Stimulated activated CD4-positive, alpha-beta T cell treated with anti-CD3 and anti-CD28 coated beads, Interleukin-1b, Interleukin-23, amount 100 ng/mL, for 48 hours (primary cell): Measurements from ENCODE around the gene PPP3R1.

Experiments used
- DNase-seq: peaks from one replicate; pipeline ENCODE4 v3.0.0-alpha.2; 2020

PPP3R1 gene

DNA sequence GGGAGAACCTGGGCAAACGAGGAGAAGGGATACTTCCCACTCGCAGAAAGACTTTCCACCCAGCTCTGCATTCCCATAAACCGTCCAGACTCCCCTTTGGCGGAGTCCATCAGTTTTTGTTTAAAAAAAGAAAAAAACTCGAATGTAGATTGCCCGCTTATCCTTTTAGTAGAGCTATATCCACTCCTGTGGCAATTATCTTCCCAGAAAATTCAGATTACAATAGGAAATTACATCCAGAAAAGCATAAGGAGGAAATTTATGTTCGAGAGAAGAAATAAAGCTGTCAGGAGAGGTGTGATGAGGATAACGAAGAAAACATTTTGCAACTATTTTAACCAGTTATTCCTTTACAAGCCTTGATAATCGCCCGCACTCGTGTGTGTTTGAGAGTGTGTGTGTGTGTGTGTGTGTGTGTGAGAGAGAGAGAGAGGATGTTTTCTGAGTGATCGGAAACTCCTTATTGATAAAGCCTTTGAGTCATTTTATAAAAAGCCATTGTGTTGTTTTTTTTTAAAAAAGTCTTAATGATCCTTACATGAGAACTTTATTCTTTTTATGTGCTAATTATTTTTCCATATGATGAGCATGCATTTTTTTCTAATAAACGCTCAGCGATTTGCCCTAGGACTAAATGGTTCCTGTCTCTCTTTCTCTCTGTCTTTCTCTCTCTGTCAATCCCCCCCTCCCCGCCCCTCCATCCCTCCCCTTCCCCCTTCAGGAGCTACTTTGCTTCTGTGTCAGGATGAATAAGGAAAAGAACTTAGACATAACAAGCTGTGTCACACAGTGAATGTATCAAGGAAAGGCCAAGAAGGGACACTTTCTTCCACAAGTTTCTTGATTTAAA, 1.1 kb upstream of the PPP3R1 start:
- DNase-seq = no peak

DNA sequence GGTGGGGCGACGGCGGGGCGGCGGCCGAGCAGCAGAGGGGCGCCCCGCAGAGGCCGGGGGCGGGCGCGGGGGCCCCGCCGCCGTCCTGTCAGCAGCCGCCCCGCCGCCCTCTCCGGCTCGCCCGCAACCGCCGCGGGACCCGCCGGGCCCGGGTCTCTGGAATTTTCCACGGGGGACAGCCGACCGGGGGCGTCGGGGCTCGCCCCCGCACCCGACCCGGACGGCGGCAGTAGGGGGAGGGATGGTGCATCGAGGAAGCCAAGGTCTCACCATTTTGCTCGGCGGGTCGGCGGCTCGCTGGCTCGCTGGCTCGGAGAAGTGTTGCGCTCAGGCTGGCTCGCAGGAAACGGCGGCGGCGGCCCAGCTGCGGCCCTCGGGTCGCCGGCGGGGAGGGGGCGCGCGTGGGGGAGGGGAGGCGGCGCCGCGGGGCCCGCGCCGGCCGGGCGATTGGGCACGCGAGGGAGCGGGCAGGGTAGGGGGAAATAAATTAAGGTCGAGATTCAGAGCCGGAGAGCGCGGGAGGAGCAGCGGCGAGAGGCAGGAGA, 405 bp downstream of the PPP3R1 start:
- DNase-seq = peak; percentile 24

DNA sequence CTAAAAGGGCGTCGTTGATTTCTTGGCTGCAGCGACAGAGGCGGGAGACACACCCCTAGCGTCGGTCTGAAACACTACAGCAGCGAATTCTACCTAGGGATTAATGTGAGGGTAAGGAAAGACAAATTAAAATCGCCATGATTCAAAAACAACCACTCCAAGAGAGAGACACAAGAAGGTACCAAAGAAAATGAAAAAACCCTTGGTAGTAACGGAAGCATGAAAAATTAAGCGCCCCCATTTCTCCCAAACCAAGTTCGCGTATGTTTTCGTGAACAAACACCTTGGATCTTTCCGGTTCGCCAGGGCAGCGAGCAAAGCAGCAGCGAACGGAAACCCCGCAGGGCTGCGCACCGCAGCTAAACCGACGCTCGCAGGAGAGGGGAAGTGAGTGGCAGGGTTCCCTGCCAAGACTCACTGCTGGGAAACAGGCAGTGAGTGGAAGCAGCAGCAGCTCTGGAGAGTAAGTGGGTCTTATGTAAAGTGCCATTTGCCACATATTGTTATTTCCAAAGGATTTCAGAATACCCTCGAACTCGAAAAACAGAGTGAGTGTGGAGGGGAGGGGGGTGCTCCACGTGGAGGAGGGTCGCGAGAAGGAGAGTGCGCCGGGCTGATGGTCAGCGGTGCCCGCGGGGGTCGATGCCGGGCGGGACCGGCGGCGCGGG, 1.0 kb downstream of the PPP3R1 start:
- DNase-seq = peak; percentile 78

DNA sequence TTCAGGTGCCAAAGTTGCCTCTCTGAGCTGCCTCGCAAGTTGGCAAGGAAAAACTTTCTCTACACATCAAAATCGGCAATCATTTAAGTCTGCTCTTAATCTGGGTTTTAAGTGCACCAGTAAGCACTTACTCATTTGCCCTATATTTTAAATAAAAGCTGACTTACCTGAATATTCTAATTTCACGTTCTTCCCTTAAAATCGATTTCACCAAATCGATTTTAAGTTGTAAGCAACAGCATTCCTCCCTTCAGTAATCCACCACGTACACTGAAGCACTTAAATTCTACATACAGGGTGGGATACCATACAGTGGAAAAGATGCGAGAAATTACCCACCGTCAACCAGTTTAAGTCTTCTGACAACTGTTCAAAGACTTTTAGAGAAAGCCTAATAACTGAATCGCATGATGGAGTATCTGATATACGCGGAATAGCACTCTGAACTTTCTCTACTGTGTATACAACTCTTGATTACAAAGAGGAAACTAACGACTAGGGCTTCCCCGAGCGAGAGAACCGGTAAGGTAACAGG, 1.6 kb downstream of the PPP3R1 start:
- DNase-seq = no peak

DNA sequence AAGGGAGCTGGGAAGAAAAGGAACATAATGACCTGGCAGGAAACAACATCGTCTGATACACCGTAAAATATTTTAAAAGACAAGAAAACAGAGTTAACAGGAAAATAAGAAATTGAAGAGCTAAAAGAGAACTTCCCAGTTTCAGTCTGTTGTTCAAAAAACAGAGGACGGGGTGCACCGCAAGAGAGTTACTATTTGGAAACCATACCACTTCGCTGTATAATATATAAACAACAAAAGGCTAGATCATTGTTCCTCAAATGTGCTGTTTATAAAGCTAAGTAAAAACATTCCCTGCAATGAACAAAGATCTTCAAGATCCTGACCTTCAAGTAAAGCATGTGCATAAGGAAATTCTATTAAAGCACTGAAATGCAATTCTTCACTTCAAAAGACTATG, 2.1 kb downstream of the PPP3R1 start:
- no peak for DNase-seq

DNA sequence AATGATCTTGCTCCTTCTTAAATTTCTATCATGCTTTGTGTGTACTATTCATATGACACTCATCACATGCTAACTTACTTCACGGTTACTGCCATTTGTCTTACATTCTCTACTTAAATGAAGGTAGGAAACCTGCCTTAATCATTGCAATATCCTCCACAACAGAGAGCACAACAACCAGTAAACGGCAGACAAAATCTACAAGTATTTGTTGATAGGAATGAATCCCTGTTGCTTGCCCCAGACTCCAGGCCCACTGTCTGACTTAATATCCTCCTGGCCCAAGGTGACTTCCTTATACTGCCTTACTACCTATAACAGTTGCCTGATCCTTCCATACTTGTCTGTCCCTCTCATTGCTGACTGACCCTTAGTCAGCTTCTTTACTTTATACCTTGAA, 3.5 kb downstream of the PPP3R1 start:
- DNase-seq = no peak

DNA sequence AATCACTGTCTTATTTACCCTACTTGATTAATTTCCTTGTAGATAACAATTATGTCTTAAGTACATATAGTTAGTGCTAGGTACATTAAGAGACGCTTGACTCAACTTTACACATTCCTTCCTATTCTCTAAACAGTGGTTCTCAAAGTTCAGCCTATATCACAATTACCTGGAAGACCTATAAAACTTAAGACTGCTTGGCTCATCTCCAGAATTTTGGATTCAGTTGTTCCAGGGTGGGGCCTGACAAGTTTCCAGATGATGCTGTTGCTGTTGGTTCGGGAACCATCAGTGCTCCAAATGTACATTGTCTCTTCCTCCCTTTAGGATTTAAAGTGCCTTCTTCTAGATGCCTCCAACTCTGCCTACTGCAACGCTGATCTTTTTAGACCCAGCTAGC, 4.0 kb downstream of the PPP3R1 start:
- DNase-seq = no peak

DNA sequence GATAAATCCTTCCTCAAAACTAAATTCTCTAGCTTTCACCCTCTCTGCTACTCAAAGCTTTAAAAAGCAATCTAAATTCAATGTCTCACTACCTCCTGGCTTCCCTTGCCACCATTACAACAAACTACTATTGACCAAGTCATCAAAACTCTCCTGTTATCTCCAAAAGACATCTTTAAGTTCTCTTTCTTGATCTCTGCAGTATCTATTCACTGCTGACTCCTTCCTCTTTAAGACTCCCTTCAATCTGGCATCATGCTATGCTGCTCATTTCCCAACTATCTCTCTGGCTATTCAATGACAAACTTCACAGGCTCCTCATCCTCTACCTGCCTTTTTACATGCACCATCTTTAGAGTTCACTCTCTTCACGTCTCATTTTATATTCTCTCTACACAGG, 5.9 kb downstream of the PPP3R1 start:
- DNase-seq = no peak

DNA sequence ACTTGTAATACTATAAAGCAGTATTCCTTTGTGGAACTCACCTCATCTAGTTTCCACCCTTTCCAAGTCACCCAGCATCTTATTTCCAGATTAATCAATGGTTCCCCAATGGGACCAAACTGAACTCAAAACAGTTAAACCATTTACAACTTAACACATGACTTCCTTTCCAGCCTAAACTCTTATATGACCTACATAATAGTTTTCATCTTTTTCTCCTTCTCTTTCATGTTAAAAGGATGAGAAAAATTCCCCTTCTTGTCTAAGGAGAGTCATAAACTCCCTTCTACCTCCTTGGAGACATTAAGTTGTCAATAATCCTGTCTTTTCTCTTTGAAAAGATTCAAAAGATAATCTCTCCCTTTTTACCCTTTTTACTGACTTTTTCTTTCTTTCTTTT, 6.7 kb downstream of the PPP3R1 start:
- no peak for DNase-seq

DNA sequence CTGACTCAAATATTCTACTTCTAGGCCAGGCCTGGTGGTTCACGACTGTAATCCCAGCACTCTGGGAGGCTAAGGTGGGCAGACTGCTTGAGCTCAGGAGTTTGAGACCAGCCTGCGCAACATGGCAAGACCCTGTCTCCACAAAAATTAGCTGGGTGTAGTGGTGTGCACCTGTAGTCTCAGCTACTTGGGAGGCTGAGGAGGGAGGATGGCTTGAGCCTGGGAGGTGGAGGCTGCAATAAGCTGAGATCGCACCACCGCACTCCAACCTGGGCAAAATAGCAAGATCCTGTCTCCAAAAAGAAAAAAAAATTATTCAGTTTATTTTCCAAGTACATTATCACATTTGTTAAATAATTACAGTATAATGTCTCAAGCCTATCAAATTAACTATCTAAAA, 7.3 kb downstream of the PPP3R1 start:
- DNase-seq = no peak

DNA sequence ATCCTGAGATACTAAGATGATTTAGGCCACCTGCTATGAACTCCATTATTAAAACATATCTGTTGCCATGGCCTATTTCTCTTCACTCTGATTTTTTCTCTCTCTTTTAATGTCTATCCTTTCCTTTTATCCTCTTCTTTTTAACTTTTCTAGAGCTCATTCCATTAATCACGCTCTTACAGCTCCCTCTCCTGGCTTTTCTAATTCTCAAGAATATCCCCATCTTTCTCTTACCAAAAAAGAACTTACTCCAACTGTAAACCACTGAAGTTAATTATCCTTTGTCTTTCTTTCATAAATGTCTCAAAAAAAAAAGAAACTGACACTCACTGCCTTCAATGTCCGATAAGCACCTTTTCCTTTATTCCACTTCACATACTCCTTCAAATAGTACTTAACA, 7.9 kb downstream of the PPP3R1 start:
- DNase-seq = no peak

DNA sequence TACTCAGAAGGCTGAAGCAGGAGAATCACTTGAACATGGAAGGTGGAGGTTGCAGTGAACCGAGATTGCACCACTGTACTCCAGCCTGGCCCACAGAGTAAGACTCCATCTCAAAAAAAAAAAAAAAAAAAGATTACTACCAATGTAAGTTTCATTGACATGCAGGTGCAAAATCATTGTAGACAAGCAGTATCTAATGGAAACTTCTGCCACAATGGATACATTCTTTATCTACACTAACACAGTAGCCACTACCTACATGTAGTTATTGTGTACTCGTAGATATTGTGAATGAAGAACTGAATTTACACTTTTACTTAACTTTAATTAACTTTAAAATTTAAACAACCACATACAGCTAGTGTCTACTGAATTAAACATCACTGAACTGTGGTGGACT, 10.6 kb downstream of the PPP3R1 start:
- no peak for DNase-seq

DNA sequence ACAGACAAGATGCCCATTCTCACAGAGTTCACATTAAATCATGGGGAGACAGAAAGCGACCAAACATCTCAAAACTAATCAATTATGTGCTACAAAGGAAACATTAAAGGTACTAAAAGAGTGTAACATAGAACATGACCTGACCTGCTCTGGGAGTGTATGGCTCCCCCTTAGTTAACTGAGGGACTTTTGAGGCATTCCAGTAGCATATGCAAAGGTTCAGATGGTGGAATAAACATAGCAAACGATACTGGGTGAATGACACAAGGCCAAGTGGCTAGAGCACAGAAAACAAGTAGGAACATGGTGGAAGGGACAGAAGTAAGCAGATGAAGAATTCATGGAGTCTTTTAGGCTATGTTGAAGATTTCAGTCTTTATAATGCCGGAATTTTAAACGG, 11.9 kb downstream of the PPP3R1 start:
- no peak for DNase-seq

DNA sequence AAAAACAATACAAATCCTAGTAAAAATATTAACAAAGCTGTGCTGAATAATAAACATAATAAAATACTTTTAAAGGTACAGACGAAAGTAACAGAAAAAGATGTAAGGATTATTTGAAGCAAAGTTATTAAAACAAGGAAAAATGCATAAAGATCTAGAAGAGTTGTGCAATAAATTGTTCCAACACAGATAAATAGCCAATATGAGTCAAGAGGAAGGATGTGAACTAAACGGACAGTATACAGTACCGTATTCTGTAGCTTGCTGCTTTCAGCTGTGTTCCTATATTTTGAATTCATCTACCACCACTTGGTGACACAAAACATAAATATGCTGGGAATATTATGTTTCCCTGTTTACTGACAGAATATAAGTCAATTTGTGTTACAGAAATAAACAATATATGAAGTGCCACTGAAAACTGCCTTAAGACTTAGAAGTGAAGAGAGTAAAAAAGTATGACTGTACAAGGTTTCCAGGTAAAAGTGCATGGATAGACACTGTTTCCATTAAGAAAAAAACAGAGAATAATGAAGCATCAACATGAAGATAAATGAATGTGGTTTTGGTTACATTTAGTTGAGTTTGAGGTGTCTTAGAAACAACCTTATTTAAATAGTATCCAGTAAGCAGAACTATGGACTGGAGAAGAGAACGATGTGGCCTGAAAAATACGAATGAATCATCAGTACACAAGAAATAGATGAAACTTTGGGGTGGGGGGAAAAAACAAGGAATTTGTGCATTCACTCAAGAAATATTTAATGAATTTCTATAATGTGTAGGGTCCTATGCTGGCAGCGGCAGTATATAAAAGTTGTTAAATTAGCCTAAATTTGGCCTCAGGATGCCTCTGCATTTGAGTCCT, 13.1 kb downstream of the PPP3R1 start:
- DNase-seq = no peak

DNA sequence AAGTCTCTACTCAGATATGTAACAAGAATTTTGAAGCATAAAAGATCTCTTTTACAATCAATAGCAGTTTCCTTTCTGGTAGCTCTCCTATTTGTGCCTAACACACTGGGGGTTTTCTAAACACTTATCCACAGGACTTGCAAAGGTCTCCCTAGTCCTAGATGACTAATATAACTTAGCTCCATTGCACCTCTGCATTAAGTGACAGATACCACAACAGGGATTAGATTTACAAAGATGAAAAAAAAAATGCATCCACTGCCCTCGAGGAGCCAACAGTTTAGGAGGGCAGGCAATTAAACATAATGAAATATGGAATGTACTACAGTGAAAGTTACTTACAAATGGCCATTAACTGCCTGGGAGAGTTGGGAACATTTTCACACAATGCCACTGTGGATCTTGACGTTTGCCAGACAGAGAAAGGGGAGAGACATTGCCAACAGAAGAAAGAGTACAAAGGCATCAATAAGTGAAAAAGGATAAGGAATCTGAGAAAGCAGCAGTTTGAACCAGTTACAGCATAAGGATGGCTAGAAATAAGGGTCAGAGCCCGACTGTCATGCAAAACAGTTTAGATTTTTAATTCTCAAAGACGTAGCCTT, 14.3 kb downstream of the PPP3R1 start:
- DNase-seq = no peak

DNA sequence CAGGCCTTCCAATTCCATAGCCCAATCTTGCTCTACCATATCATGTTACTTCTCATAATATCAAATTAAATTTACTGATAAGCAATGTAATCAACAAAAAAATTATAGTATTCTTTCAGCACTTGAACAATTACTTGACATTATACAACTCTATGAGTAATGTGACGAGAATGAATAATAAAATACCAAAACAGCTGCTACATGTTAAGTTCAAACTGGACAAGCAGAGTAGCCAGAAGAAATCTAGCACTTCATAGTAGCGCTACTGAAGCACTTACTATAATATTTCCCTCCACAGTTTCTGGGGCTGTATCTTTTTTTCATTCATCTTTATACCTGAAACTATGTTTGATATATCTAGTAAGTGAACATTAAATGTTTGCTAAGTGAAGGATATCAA, 14.9 kb downstream of the PPP3R1 start:
- no peak for DNase-seq

DNA sequence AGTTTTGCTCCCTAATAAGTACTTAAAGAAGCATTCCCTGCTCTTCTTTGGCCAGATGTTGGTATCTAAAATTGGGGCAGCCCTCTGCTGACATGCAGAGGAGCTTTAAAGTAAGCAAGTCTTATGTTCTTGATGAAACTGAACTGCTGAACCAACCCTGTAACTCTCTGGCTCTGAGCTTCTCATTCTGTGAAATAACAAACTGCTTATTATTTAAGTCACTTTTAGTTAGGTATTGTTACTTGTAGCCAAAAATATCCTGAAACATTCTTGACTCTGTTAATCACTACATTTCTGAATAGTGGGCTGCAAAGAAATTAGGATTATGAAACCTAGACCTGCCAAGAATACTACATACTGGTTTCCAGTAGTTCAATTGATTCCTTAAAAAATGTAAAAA, 15.5 kb downstream of the PPP3R1 start:
- no peak for DNase-seq

DNA sequence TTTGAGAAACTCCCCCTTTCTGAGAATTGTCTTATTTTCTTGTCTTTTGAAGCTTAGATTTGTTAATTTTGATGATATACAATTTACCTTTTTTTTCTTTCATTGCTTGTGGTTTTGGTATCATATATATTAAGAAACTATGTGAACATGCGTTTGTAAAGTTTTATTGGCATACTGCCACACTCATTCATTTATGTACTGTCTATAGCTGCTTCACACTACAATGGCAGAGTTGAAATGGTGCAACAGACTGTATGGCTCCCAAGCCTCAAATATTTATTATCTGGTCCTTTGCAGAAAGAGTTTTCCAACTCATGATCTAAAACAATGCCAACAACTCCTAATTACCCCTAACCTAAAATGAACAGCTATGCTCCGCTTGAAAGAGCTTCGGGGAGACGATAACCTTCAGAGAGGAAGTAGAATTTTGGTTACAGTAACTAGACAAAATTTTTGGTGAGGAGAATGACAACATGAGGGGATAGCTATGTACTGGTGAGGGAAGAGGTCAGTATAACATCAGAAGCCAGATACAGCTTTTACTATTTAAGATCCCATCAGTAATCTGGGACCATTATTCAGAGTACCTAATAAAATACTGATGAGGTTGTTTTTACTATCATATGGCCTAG, 16.1 kb downstream of the PPP3R1 start:
- no peak for DNase-seq

DNA sequence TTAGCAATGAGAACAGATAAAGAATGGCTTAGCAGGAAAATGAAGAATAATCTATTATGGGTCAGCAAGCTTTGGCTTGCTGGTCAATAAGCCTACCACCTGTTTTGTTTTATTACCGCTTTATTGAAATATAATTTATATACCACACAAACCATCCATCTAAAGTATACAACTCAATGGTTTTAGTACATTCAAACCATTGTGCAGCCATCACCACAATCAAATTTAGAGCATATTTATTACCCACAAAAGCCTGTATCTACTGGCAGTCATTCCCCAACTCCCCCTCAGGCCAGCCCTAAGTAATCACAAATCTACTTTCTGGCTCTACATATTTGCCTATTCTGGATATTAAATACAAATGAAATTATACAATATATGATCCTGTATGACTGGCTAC, 17.2 kb downstream of the PPP3R1 start:
- no peak for DNase-seq

DNA sequence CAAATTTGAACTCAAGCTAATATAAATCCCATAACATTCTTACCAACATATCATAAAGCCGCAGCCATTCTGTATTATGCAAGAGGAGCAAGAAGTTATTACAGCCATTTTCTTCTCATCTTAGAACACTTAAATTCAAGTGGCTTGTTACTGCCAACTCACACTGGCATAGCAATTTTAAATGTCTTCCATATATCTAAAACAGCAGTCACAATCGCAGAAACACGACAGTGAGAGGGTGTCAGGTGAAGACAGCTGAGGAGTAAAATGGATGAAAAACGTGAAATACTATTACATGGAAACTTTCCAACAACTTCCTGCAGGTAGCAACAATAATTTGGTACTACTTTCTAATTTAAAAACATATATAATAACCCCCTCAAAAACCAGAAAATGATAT, 17.9 kb downstream of the PPP3R1 start:
- DNase-seq = no peak

DNA sequence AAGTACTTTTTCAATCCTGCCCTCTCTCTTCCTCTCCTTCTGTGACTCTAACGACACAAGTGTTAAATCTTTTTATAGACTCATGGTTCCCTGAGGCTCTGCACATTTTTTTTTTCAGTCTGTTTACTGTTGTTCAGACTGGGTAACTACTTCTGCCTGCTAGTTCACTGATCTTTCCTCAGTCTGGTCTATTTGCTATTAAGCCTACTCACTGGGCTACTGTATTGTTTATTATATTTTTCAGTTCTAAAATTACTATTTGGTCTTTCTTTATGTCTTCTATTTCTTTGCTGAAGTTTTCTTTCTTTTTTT, 21.3 kb downstream of the PPP3R1 start:
- no peak for DNase-seq
